ENCODE measurements around the gene OBP2A. TPM values are rescaled to one million over a fixed set of nuclear protein-coding genes. Genes with fewer than 3 reads are reported as not detected.

Gene OBP2A
- total RNA-seq, 1 experiment from 2014 or later = not detected

GRCh38 chr9:135577256-135577655 lies 31.3 kb downstream of the OBP2A start:
- Histone ChIP-seq H3K4me1 (ENCODE audit: control insufficient read depth in 1 of 2, insufficient read depth in 2 of 2, low read length in 2 of 2) (no peaks in the 10 kb centered on the region), H3K9me3 (ENCODE audit: control insufficient read depth in 1 of 2, insufficient read depth in 1 of 2, low read depth in 1 of 2, low read length in 2 of 2) (no peaks in the 10 kb centered on the region), H3K36me3 (ENCODE audit: control insufficient read depth in 1 of 2, insufficient read depth in 2 of 2, low read length in 2 of 2) (no peaks in the 10 kb centered on the region), H2AFZ (ENCODE audit: low read depth, low read length, poor library complexity, severe bottlenecking) (no peak overlapping the region), H3K4me2 (ENCODE audit: low read length) (no peak overlapping the region), H3K4me3 (replicated peaks in 1 of 2; ENCODE audit: low read depth in 1 of 2, low read length in 2 of 2) (no peak overlapping the region), H3K79me2 (ENCODE audit: insufficient read depth, low read length) (no peaks in the 10 kb centered on the region), H3K27me3 (ENCODE audit: insufficient read depth, low read length) (peaks cover 17% of the 10 kb centered on the region), H3K9me2 (ENCODE audit: insufficient read depth) (no peaks in the 10 kb centered on the region), H4K20me1 (ENCODE audit: insufficient read depth) (no peaks in the 10 kb centered on the region), H3K27ac (ENCODE audit: low read depth, low read length) (no peak overlapping the region), H3K9ac (ENCODE audit: low read length) (no peak overlapping the region)
- BruUV-seq (replicated peaks) = no TSS peak
- TF ChIP-seq CEBPB (IDR thresholded peaks at IDR 0.05; ENCODE audit: low read depth) = no peak
- TF ChIP-seq ATF3 (IDR thresholded peaks at IDR 0.05) = no peak
- TF ChIP-seq FOSL1 (IDR thresholded peaks at IDR 0.05; ENCODE audit: low read depth) = no peak
- no peak for TF ChIP-seq EZH2 (IDR thresholded peaks at IDR 0.05)
- no peak for TF ChIP-seq SIN3A (IDR thresholded peaks at IDR 0.05; ENCODE audit: low read depth)
- no peak for TF ChIP-seq ZFX (IDR thresholded peaks at IDR 0.05)
- no peak for TF ChIP-seq ZNF274 (IDR thresholded peaks at IDR 0.05; ENCODE audit: low read depth, low read length)
- TF ChIP-seq REST (IDR thresholded peaks at IDR 0.05; ENCODE audit: low read depth) = no peak
- TF ChIP-seq SP1 (IDR thresholded peaks at IDR 0.05; ENCODE audit: low read depth) = no peak
- DNase-seq (ENCODE audit: low read depth, low spot score) (no peak), ATAC-seq (no peak)
- ChIA-PET POLR2A (no interaction called here), RAD21 (ENCODE audit: low non-redundant PET in 1 of 2, low total read pairs in 2 of 2, uncharacterized antibody in 2 of 2, unreplicated experiment in 2 of 2) (no interaction called here), CTCF (no interaction called here)
- intact Hi-C loops (cut with micrococcal nuclease) = no loop called here
